GM21526 (cell line): ENCODE results near the gene MAGEA6.
"Not testable (repeated sequence)": the region's sequence is repeated elsewhere in the genome, so short reads cannot be mapped to it uniquely, and the experiment has no call there.

Experiments
- ATAC-seq: cut with Tn5 transposase; IDR thresholded peaks from one replicate; pipeline ENCODE4 v1.9.1; 2021; ENCODE audit warnings: moderate library complexity; ENCODE audit not compliant: unreplicated experiment, low FRiP score

The MAGEA6 gene

GRCh38 chrX:152769549-152770289 lies at the start of gene MAGEA6:
MAGEA6 (minus strand) TSS chrX:152769689; CDS start chrX:152767650, 2,039 bp downstream.
- ATAC-seq, result not testable (repeated sequence)

GRCh38 chrX:152819266-152819665 lies 49.8 kb upstream of the MAGEA6 start:
- no peak for ATAC-seq

GRCh38 chrX:152818356-152818755 lies 48.9 kb upstream of the MAGEA6 start:
- no peak for ATAC-seq

GRCh38 chrX:152817078-152817764 lies 47.7 kb upstream of the MAGEA6 start:
- ATAC-seq, result no peak

- ATAC-seq, result no peak
Observed at GRCh38 chrX:152814048-152814447, 44.6 kb upstream of the MAGEA6 start.

GRCh38 chrX:152813206-152813605 lies 43.7 kb upstream of the MAGEA6 start:
- ATAC-seq, result no peak

- no peak for ATAC-seq
Observed at GRCh38 chrX:152810403-152810802, 40.9 kb upstream of the MAGEA6 start.

GRCh38 chrX:152806035-152806434 lies 36.5 kb upstream of the MAGEA6 start:
- no peak for ATAC-seq

- no peak for ATAC-seq
Observed at GRCh38 chrX:152798945-152799344, 29.5 kb upstream of the MAGEA6 start.

GRCh38 chrX:152787062-152787461 lies 17.6 kb upstream of the MAGEA6 start:
- peak; percentile 84 for ATAC-seq

GRCh38 chrX:152766562-152766961 lies 2.9 kb downstream of the MAGEA6 start:
- not testable (repeated sequence) for ATAC-seq

- not testable (repeated sequence) for ATAC-seq
Observed at GRCh38 chrX:152761582-152761981, 7.9 kb downstream of the MAGEA6 start.

- not testable (repeated sequence) for ATAC-seq
Observed at GRCh38 chrX:152759544-152759943, 9.9 kb downstream of the MAGEA6 start.

GRCh38 chrX:152758918-152759317 lies 10.6 kb downstream of the MAGEA6 start, which contains the start of gene CSAG3:
CSAG3 (plus strand) TSS chrX:152759218.
- ATAC-seq, result not testable (repeated sequence)

GRCh38 chrX:152754871-152755270 lies 14.6 kb downstream of the MAGEA6 start:
- not testable (repeated sequence) for ATAC-seq

GRCh38 chrX:152753686-152754650 lies 15.5 kb downstream of the MAGEA6 start, which contains the start of gene MAGEA2:
MAGEA2 (minus strand) TSS chrX:152753842; CDS start chrX:152751363, 2,479 bp downstream.
- ATAC-seq, result not testable (repeated sequence)

- ATAC-seq, result no peak
Observed at GRCh38 chrX:152738560-152738959, 30.9 kb downstream of the MAGEA6 start.

- ATAC-seq, result not testable (repeated sequence)
Observed at GRCh38 chrX:152736528-152736927, 33.0 kb downstream of the MAGEA6 start.

GRCh38 chrX:152735860-152736511 lies 33.5 kb downstream of the MAGEA6 start:
- ATAC-seq, result no peak

GRCh38 chrX:152735101-152735500 lies 34.4 kb downstream of the MAGEA6 start:
- no peak for ATAC-seq
